HG02571 (cell line): Measurements from ENCODE around the gene OR4C6.

Experiments used
- ATAC-seq: cut with Tn5 transposase; IDR thresholded peaks from one replicate; pipeline ENCODE4 v1.9.1; 2021; ENCODE audit warnings: mild to moderate bottlenecking, moderate library complexity; ENCODE audit not compliant: unreplicated experiment

Gene OR4C6

GRCh38 chr11:55661901-55662300 is at the start of gene OR4C6:
TSS of gene OR4C6 (plus strand) at chr11:55662201. CDS start at chr11:55665167, 2,966 bp downstream.
- ATAC-seq: no peak

- no peak for ATAC-seq
Observed at GRCh38 chr11:55624531-55624930, 37.5 kb upstream of the OR4C6 start.

DNA sequence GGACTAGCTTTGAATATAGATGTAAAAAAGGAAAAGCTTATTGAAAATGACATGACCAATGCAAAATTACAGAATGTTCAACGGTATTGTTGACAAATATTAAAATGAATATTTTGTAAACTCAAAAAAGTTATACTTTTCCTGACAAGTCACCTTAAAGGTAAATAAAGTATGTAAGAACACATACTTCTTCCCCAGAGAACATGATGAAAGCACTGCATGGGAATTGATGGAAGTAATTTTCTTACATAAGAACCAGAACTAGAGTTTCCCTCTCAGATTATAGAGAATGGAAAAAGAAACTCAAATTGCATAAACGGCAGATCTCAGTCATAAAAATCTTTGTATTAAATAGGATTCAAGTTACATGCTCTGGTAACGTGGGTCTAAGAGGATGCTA is 27.2 kb upstream of the OR4C6 start, which contains the start of gene OR4P4:
Gene OR4P4 (plus strand): TSS at position 301 of the 400 bp plus-strand sequence.
- ATAC-seq: no peak

- no peak for ATAC-seq
Observed at GRCh38 chr11:55648027-55648426, 14.0 kb upstream of the OR4C6 start, which contains the start of gene OR4S2. TSS of gene OR4S2 (plus strand) at chr11:55648327. CDS start at chr11:55650904, 2,577 bp downstream.

GRCh38 chr11:55652560-55652959 is 9.4 kb upstream of the OR4C6 start:
- ATAC-seq: no peak

- ATAC-seq: no peak
Observed at GRCh38 chr11:55655096-55655495, 6.9 kb upstream of the OR4C6 start.

GRCh38 chr11:55658031-55658573 is 3.9 kb upstream of the OR4C6 start:
- peak; percentile 96 for ATAC-seq

DNA sequence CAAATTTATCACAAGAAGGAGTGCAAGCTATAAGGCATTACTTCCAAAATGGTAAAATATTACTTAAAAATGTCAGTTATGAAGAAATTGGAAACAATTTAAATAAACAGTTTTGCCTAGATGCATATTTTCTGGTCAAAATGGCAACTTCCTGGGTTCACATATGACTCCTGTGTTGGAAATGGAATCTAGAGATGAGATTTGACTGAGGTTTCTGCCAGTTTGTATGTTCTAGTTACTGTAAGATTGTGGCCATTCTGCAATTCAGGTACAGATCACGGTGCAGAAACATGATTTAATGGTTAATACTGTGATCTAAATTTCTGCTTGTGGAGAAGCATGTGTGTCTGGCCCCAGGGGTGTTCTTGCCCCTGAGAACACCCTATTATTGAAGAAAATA is 3.4 kb upstream of the OR4C6 start:
- peak; percentile 22 for ATAC-seq

- ATAC-seq: no peak
Observed at GRCh38 chr11:55669376-55669775, 7.4 kb downstream of the OR4C6 start.

DNA sequence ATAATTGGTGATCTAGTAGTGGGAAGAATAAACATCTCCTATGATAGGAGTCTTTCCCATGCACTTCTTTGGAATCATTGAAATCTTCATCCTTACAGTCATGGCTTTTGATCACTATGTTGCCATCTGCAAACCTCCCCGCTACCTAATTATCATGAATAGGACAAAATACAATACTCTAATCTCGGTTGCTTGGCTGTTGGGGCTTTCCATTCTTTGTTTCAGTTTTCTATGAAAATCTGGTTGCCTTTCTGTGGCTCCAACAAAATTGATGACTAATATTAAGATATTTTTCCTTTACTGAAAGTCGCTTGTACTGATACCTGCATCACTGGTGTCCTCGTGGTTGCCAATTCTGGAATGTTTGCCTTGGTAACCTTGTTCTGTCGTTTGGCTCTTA is 11.9 kb downstream of the OR4C6 start:
- no peak for ATAC-seq

GRCh38 chr11:55697817-55698216 is 35.8 kb downstream of the OR4C6 start:
- peak; percentile 83 for ATAC-seq

GRCh38 chr11:55701429-55701828 is 39.4 kb downstream of the OR4C6 start:
- ATAC-seq: no peak

DNA sequence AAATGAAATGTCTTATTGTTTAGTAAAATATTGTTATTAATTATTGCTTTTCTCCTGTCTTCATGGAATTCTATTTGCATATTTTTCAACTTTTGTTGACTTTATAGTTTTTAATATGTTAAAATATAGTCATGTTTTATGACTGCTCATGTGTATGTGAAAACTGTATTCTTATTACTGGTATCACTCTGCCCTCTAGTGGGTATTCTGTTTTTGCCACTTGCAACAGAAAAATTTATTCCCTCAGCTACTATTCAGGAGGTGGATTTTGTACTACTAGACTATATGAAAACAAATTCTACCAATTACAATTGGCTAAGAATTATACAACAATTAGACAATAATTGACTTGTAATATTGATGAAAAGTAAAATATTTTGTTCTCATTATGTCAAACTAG is 45.0 kb downstream of the OR4C6 start:
- no peak for ATAC-seq

DNA sequence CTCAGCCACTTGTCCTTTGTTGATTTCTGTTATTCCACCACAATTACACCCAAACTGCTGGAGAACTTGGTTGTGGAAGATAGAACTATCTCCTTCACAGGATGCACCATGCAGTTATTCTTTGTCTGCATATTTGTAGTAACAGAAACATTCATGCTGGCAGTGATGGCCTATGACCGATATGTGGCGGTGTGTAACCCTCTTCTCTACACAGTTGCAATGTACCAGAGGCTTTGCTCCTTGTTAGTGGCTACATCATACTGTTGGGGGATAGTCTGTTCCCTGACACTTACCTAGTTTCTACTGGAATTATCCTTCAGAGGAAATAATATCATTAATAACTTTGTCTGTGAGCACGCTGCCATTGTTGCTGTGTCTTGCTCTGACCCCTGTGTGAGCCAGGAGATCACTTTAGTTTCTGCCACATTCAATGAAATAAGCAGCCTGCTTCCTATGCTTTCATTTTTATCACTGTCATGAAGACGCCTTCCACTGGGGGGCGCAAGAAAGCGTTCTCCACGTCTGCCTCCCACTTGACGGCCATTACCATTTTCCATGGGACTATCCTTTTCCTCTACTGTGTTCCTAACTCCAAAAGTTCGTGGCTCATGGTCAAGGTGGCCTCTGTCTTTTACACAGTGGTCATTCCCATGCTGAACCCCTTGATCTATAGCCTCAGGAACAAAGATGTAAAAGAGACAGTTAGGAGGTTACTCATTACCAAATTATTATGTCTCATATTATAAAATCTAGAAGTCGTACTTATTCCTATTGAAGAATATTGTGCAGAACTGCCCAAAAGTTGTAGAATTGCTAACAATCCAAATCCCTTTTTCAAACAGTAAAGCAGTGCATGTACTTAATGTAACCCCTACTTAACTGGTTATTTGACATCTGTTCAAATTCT is 53.2 kb downstream of the OR4C6 start:
- ATAC-seq: no peak
